IPS-18c (cell line): ENCODE measurements around the gene PPT1.

Experiments
- H3K4me3 ChIP-seq: 2 replicates; pipeline ENCODE4 v1.7.0; 2013; ENCODE audit warnings: low read depth, mild to moderate bottlenecking, low read length, moderate library complexity; ENCODE audit not compliant: insufficient read depth
- H3K9me3 ChIP-seq: one replicate; pipeline ENCODE4 v1.6.1; 2013; ENCODE audit warnings: mild to moderate bottlenecking, low read length, moderate library complexity; ENCODE audit not compliant: control insufficient read depth, insufficient read depth

PPT1 gene

DNA sequence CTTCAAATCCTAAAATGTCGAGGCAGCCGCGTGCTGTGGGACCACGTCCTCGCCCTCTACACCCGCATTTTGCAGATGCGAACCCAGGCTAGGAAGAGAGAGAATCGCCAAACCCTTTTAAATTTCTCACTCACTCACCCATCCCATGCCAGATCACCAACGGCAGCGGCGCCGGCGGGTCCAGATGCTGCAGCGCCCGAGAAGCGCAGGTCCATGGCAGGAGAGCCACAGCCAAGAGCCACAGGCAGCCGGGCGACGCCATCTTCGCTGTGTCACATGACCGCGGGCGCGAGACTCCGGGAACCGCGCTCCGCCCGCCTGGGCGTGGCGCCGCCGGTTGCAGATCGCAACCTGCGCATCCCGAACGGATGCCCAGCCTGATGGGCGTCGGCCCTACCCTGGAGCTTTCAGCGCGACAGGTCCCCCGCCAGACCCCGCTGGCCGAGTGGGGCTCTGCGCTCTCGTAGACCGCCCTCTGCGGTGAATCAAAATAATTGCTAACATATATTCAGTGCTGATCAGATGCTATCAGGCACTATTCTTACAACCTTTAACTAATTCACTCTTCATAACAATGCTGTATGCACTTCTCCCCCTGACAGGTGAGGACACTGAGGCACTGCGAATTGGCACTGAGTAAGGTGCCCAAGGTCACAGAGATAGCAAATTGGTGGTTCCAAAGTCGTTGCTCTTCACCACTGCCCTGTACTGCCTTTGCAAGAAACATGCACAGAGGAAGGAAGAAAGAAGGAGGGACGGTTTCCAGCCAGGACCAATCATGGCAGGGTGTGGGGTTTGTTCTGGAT, at the start of gene PPT1:
PPT1 (minus strand) TSS at position 276 of the 806 bp plus-strand sequence; CDS start at position 262, 14 bp downstream.
- Histone ChIP-seq H3K9me3 (no peaks in the 10 kb centered on the region), H3K4me3 (peak within 1 kb of the TSS; percentile 82)

- Histone ChIP-seq H3K9me3 (no peaks in the 10 kb centered on the region), H3K4me3 (no peak overlapping the region)
These were observed 47.0 kb upstream of the PPT1 start for GRCh38 chr1:40143891-40144575.

GRCh38 chr1:40141878-40142535, 45.0 kb upstream of the PPT1 start:
- Histone ChIP-seq H3K4me3 (no peak overlapping the region), H3K9me3 (no peaks in the 10 kb centered on the region)

DNA sequence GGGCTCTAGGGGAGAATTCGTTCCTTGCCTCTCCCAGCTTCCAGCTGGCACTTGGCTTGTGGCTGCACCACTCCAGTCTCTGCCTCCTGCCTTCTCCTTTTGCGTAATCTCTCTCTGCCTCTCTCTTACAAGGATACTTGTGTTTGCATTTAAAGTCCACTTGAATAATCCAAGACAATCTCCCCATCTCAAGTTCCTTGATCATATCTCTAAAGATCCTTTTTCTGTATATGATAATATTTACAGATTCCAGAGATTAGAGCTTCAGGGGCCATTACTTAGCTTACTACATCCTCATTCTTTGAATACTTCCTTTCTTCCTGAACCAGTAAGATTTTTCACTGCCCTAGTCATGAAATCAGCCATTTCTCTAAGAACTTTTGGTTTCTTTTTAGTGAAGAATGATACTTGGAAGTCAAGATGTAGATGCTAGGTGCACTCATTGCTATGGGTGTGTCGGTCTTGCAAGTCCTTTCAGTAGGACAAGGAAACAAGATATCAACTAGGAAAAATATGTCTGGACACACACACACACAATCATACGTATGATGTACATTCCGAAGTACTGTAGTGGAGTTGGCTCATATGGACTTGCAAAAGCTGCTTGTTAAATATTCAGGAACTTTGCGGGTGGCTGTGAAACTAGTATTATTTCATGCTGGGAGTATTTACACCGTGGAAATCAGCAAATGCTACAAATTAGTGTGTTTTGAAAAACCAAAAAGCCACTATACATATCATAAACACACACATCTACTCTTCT, 43.3 kb upstream of the PPT1 start:
- Histone ChIP-seq H3K4me3 (no peak overlapping the region), H3K9me3 (no peaks in the 10 kb centered on the region)

- Histone ChIP-seq H3K9me3 (no peaks in the 10 kb centered on the region), H3K4me3 (no peak overlapping the region)
These were observed 36.8 kb upstream of the PPT1 start for GRCh38 chr1:40133839-40134238.

DNA sequence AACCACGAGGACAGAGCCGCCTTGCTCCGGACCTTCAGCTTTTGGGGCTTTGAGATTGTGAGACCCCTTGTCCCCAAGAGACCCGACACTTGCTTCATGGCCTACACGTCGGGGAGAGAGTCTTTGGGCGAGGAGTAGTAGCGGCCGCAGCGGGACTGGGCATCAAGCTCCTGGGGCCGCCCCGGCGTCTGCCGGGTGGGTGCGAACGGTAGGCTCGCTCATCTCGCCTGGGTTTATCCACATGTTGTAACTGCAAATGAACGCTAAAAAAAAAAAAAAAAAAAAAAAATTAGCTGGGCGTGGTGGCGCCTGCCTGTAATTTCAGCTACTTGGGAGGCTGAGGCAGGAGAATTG, 36.2 kb upstream of the PPT1 start:
- H3K9me3 ChIP-seq: no peaks in the 10 kb centered on the region
- no peak overlapping the region for H3K4me3 ChIP-seq

- no peaks in the 10 kb centered on the region for H3K9me3 ChIP-seq
- no peak overlapping the region; the same call in 1 of the 2 replicates for H3K4me3 ChIP-seq
These were observed 35.6 kb upstream of the PPT1 start for GRCh38 chr1:40132383-40133311.

GRCh38 chr1:40130892-40131291, 33.8 kb upstream of the PPT1 start:
- H3K9me3 ChIP-seq: no peaks in the 10 kb centered on the region
- no peak overlapping the region for H3K4me3 ChIP-seq

DNA sequence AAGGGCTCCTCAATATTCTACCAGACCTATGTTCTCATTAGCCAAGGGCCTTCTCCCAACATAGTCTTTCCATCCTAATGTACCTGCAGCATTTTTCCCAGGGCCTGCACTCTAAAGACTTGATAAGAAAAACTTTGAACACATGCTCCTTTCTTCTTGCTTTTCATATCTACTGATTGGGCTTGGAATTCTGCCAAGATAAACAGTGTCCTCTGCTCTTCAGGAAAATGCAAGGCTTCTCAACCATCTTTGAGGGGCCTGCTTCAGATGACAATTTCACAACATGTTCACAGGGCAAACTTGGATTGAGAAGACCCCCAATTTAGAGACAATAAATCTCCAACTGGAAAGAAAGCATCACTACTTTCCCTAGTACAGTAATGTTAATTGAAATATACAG, 25.8 kb upstream of the PPT1 start:
- no peak overlapping the region for H3K4me3 ChIP-seq
- no peaks in the 10 kb centered on the region for H3K9me3 ChIP-seq

DNA sequence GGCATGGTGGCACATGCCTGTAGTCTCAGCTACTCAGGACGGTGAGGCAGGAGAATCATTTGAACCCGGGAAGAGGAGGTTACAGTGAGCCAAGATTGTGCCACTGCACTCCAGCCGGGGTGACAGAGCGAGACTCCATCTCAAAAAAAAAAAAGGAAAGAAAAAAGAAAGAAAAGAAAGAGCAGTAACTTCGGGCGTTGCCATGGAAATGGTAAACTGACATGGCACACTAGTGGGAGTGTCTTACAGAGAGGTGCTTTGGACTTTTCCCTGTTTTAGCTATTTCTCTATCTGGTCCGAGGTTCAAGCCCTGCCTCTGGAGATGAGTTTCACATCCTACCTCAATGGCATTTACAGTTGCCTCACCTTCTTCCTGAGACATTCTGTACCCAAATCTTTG, 23.1 kb upstream of the PPT1 start:
- Histone ChIP-seq H3K9me3 (no peaks in the 10 kb centered on the region), H3K4me3 (no peak overlapping the region)

DNA sequence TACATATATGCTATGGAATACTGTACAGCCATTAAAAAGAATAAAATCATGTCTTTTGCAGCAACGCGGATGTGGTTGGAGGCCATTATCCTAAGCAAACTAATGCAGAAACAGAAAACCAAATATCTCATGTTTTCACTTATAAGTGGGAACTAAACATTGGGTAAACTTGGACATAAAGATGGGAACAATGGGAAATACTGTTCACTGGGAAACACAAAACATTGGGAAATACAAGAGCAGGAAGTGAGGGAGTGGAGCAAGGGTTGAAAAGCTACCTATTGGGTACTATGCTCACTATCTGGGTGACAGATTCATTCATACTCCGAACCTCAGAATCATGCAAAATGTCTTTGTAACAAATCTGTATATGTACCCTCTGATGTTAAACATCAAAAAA, 17.3 kb upstream of the PPT1 start:
- Histone ChIP-seq H3K4me3 (no peak overlapping the region), H3K9me3 (peaks cover under 1% of the 10 kb centered on the region)

- Histone ChIP-seq H3K9me3 (peaks cover 2% of the 10 kb centered on the region), H3K4me3 (no peak overlapping the region)
These were observed 13.3 kb upstream of the PPT1 start for GRCh38 chr1:40110389-40110788.

DNA sequence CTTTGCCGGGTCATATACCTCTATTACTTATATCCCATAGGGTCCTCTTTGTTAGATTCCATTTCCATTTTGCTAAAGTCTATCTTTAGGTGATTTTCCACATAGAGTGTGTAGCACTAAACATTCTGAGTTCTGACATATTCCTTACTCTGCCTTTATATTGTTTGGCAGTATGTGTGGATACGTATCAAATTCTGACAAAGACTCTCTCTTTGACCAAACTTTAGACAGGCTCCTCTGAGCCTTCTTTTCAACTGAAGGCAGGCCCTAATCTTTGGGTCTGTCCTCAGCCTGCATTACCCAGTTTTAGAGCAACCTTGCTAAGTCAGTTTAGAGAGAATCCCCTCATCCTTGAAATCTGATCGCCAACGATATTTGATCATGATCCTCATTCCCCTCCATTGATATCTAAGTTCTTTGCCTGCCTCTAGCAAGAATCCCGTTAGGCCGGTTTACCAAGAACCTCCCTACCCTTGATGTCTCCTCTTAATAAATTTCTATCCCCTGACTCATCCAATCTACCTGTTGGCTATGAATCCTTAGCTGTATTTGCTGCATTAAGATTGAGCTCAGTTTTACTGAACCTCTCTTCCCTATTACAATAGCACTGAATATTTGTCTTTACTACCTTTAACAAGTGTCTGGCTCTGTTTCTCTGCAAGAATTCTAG, 10.4 kb upstream of the PPT1 start:
- Histone ChIP-seq H3K9me3 (peaks cover 2% of the 10 kb centered on the region), H3K4me3 (no peak overlapping the region)

GRCh38 chr1:40105028-40105427, 8.0 kb upstream of the PPT1 start:
- H3K4me3 ChIP-seq: no peak overlapping the region
- peaks cover 2% of the 10 kb centered on the region for H3K9me3 ChIP-seq

- H3K9me3 ChIP-seq: no peaks in the 10 kb centered on the region
- H3K4me3 ChIP-seq: no peak overlapping the region
These were observed 5.8 kb upstream of the PPT1 start for GRCh38 chr1:40102896-40103295.

GRCh38 chr1:40102038-40102437, 5.0 kb upstream of the PPT1 start:
- H3K9me3 ChIP-seq: no peaks in the 10 kb centered on the region

More at GRCh38 chr1:40102038-40102437, 5.0 kb upstream of the PPT1 start:
- H3K4me3 ChIP-seq: no peak overlapping the region
